Tibial artery (tissue), 4 donors: ENCODE results near the gene PANK3.
"Not testable (repeated sequence)": the region's sequence is repeated elsewhere in the genome, so short reads cannot be mapped to it uniquely, and the experiment has no call there.

ENCODE experiments used
- DNase-seq, 2 donors: peaks; one replicate each; pipeline ENCODE4 v3.0.0-alpha.2; 2019
- H3K27ac ChIP-seq, 2 donors: fragments of 200-600 bp; sonication (generic) in 1 of 2; 1 replicate in 1 of 2; 2 replicates in 1 of 2; pipeline ENCODE4 v1.5.1; 2018 to 2019; ENCODE audit warnings: mild to moderate bottlenecking in 1 of 2
- H3K27me3 ChIP-seq, 2 donors: fragments of 200-600 bp; sonication (generic) in 1 of 2; one replicate each; pipeline versions ENCODE4 v1.5.1 to v1.6.0; 2016 to 2019
- H3K36me3 ChIP-seq, 3 donors: fragments of 200-600 bp; sonication (generic) in 2 of 3; one replicate each; pipeline ENCODE4 v1.5.1; 2016 to 2019; ENCODE audit warnings: mild to moderate bottlenecking in 2 of 3
- H3K4me1 ChIP-seq, 4 donors: fragments of 200-600 bp; sonication (generic) in 2 of 4; 1 replicate in 3 of 4; 2 replicates in 1 of 4; pipeline ENCODE4 v1.5.1; 2016 to 2019
- H3K4me3 ChIP-seq, 2 donors: fragments of 200-600 bp; sonication (generic) in 1 of 2; 1 replicate in 1 of 2; 2 replicates in 1 of 2; pipeline ENCODE4 v1.5.1; 2018 to 2019; ENCODE audit warnings: mild to moderate bottlenecking in 2 of 2
- H3K9me3 ChIP-seq, 3 donors: fragments of 200-600 bp; sonication (generic) in 1 of 3; one replicate each; pipeline ENCODE4 v1.5.1; 2016 to 2019
- CTCF ChIP-seq, 2 experiments: fragments of 200-600 bp in 1 of 2; fragments of 450-650 bp in 1 of 2; IDR thresholded peaks; one replicate each; pipeline ENCODE4 v1.5.1; 2017 to 2019; ENCODE audit warnings: antibody characterized with exemption in 2 of 2, mild to moderate bottlenecking in 1 of 2, moderate library complexity in 1 of 2
- intact Hi-C: fragments of 100-400 bp; cut with DNase I; formaldehyde crosslinking; loops from one replicate; pipeline ENCODE4 v1.15.0; 2023; ENCODE audit warnings: low total_unique reads

PANK3 gene

GRCh38 chr5:168575391-168576372, 3.5 kb downstream of the PANK3 start:
- Histone ChIP-seq H3K27me3 (no peaks in the 10 kb centered on the region), H3K36me3 (no peaks in the 10 kb centered on the region), H3K9me3 (no peaks in the 10 kb centered on the region), H3K4me3 (no peak overlapping the region), H3K27ac (no peak overlapping the region), H3K4me1 (peaks cover 0 to 46% (median 19%) of the 10 kb centered on the region in 4 donors)
- TF ChIP-seq CTCF (IDR thresholded peaks at IDR 0.05) = no peak
- intact Hi-C loops = no loop called here
- no peak for DNase-seq

- peaks cover 0 to 41% (median 17%) of the 10 kb centered on the region in 4 donors for H3K4me1 ChIP-seq
- H3K27ac ChIP-seq, H3K9me3 ChIP-seq, H3K4me3 ChIP-seq, H3K27me3 ChIP-seq, intact Hi-C loops, H3K36me3 ChIP-seq, DNase-seq: not testable (repeated sequence)
Observed at GRCh38 chr5:168574156-168574555, 5.0 kb downstream of the PANK3 start.

- H3K27ac ChIP-seq, H3K9me3 ChIP-seq, H3K4me3 ChIP-seq, DNase-seq, H3K36me3 ChIP-seq, H3K27me3 ChIP-seq, intact Hi-C loops: not testable (repeated sequence)
- peaks cover 0 to 41% (median 17%) of the 10 kb centered on the region in 4 donors for H3K4me1 ChIP-seq
Observed at GRCh38 chr5:168573663-168574062, 5.5 kb downstream of the PANK3 start.

DNA sequence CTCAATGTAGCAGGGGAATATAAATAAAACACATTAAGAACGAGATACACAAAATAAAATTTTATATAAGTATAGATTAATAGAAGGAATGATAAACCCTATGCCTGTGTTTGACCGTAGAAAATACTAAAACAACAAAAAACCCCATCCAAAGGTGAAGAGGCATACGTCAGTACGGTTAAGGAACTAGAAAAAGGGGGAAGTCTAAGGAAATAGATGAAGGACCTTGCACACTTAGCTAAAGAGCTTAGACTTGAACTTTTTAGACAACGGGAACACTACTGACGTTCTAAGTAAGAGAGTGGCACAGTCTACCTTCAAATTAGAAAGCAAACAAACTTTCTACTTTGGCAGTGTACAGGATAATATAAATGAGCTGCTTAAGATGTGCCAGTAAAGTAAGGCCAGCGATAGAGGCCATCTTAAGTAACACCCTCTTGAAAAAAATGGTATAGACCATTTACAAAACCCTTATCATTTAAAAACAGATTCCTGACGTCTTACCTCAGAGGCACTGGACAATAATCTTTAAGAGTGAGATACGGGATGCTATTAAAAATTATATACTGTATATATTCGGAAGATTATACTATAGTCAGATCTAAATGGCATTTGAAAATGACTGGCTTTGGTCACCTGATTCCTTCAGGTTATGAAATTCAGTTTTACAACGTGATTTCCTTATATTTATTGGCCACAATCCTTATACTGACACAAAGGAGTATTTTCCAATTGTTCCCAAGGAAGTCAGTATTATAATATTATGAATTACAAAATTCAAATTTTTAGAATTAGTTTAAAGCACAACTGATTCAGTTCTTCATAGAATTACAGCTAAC, 8.5 kb downstream of the PANK3 start:
- no peak overlapping the region for H3K27ac ChIP-seq
- H3K27me3 ChIP-seq = no peaks in the 10 kb centered on the region
- intact Hi-C loops = no loop called here
- peaks cover 3 to 15% (median 14%) of the 10 kb centered on the region in 3 donors for H3K36me3 ChIP-seq
- no peaks in the 10 kb centered on the region for H3K9me3 ChIP-seq
- peaks cover 0 to 15% (median 4%) of the 10 kb centered on the region in 4 donors for H3K4me1 ChIP-seq
- no peak for TF ChIP-seq CTCF (IDR thresholded peaks at IDR 0.05)
- DNase-seq = no peak
- no peak overlapping the region for H3K4me3 ChIP-seq

GRCh38 chr5:168568738-168569137, 10.4 kb downstream of the PANK3 start:
- Histone ChIP-seq H3K4me1 (no peaks in the 10 kb centered on the region), H3K27me3 (no peaks in the 10 kb centered on the region), H3K36me3 (peaks cover 8 to 24% (median 22%) of the 10 kb centered on the region in 3 donors), H3K4me3 (no peak overlapping the region), H3K9me3 (no peaks in the 10 kb centered on the region), H3K27ac (no peak overlapping the region)
- DNase-seq = no peak
- intact Hi-C loops = loop anchor here (10.0 kb wide), 1 partner anchor 84 kb away; the partner anchor contains the start of gene RARS1
- no peak for TF ChIP-seq CTCF (IDR thresholded peaks at IDR 0.05)

GRCh38 chr5:168563959-168564358, 15.2 kb downstream of the PANK3 start:
- Histone ChIP-seq H3K4me3 (no peak overlapping the region), H3K27ac (no peak overlapping the region), H3K4me1 (peaks cover 0 to 7% (median 1%) of the 10 kb centered on the region in 4 donors), H3K36me3 (peaks cover 32 to 34% (median 33%) of the 10 kb centered on the region in 3 donors), H3K27me3 (no peaks in the 10 kb centered on the region), H3K9me3 (no peaks in the 10 kb centered on the region)
- intact Hi-C loops = loop anchor here (10.0 kb wide), 1 partner anchor 79 kb away; the partner anchor contains the start of gene RARS1
- no peak for TF ChIP-seq CTCF (IDR thresholded peaks at IDR 0.05)
- DNase-seq = no peak
